KMS-11 (cell line): Measurements from ENCODE around the gene IGFBP4.

Experiments used
- H2AFZ ChIP-seq: fragments of 200-600 bp; sonication (generic); 2 replicates; pipeline ENCODE4 v1.6.1; 2016; ENCODE audit warnings: antibody characterized with exemption, mixed run types, low read depth
- H3K27ac ChIP-seq: fragments of 200-600 bp; sonication (generic); 2 replicates; pipeline ENCODE4 v1.6.1; 2016; ENCODE audit warnings: mild to moderate bottlenecking, mixed run types
- H3K27me3 ChIP-seq: fragments of 200-600 bp; sonication (generic); 2 replicates; pipeline ENCODE4 v1.6.1; 2017; ENCODE audit warnings: mild to moderate bottlenecking, low read depth, mixed run types, moderate library complexity; ENCODE audit not compliant: insufficient read depth
- H3K36me3 ChIP-seq: fragments of 200-600 bp; sonication (generic); 2 replicates; pipeline ENCODE4 v1.6.1; 2017; ENCODE audit warnings: mild to moderate bottlenecking, mixed run types; ENCODE audit not compliant: insufficient read depth
- H3K4me1 ChIP-seq: fragments of 200-600 bp; sonication (generic); 2 replicates; pipeline ENCODE4 v1.6.1; 2016; ENCODE audit warnings: mild to moderate bottlenecking, low read depth, mixed run types; ENCODE audit not compliant: poor library complexity, severe bottlenecking
- H3K4me2 ChIP-seq: fragments of 200-600 bp; sonication (generic); 2 replicates; pipeline ENCODE4 v1.7.0; 2016; ENCODE audit warnings: mild to moderate bottlenecking, mixed run types
- H3K4me3 ChIP-seq: fragments of 200-600 bp; sonication (generic); IDR thresholded peaks from 2 replicates; pipeline ENCODE4 v1.6.1; 2017; ENCODE audit warnings: low read depth, low read length, mixed read lengths; ENCODE audit not compliant: insufficient read depth
- H3K79me2 ChIP-seq: fragments of 200-600 bp; sonication (generic); 2 replicates; pipeline ENCODE4 v1.6.1; 2016; ENCODE audit warnings: low read depth, mixed run types; ENCODE audit not compliant: insufficient read depth
- H3K9ac ChIP-seq: fragments of 200-600 bp; sonication (generic); 2 replicates; pipeline ENCODE4 v1.6.1; 2016; ENCODE audit warnings: mild to moderate bottlenecking, mixed run types
- H4K20me1 ChIP-seq: fragments of 200-600 bp; sonication (generic); 2 replicates; pipeline ENCODE4 v1.6.1; 2016; ENCODE audit warnings: mild to moderate bottlenecking, mixed run types; ENCODE audit not compliant: insufficient read depth
- TF ChIP-seq, protein P1 (sequence below): fragments of 200-600 bp; sonication (generic); conservative IDR thresholded peaks from 2 replicates; pipeline ENCODE4 v1.6.1; 2017; ENCODE audit warnings: low read depth, mild to moderate bottlenecking, antibody characterized with exemption, low read length, moderate library complexity, mixed read lengths

The IGFBP4 gene

GRCh38 chr17:40447806-40448205 is 4.6 kb downstream of the IGFBP4 start:
- H4K20me1 ChIP-seq = no peaks in the 10 kb centered on the region
- H3K4me1 ChIP-seq = peaks cover 33% of the 10 kb centered on the region
- no peak overlapping the region for H3K4me2 ChIP-seq
- no peaks in the 10 kb centered on the region for H3K79me2 ChIP-seq
- no peak overlapping the region for H2AFZ ChIP-seq
- TF ChIP-seq, protein P1, sequence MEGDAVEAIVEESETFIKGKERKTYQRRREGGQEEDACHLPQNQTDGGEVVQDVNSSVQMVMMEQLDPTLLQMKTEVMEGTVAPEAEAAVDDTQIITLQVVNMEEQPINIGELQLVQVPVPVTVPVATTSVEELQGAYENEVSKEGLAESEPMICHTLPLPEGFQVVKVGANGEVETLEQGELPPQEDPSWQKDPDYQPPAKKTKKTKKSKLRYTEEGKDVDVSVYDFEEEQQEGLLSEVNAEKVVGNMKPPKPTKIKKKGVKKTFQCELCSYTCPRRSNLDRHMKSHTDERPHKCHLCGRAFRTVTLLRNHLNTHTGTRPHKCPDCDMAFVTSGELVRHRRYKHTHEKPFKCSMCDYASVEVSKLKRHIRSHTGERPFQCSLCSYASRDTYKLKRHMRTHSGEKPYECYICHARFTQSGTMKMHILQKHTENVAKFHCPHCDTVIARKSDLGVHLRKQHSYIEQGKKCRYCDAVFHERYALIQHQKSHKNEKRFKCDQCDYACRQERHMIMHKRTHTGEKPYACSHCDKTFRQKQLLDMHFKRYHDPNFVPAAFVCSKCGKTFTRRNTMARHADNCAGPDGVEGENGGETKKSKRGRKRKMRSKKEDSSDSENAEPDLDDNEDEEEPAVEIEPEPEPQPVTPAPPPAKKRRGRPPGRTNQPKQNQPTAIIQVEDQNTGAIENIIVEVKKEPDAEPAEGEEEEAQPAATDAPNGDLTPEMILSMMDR = no peak
- no peak overlapping the region for H3K4me3 ChIP-seq
- no peak overlapping the region for H3K27ac ChIP-seq
- no peak overlapping the region for H3K9ac ChIP-seq
- H3K27me3 ChIP-seq = peaks cover 69% of the 10 kb centered on the region
- no peaks in the 10 kb centered on the region for H3K36me3 ChIP-seq

- no peak overlapping the region for H2AFZ ChIP-seq
- TF ChIP-seq, protein P1 = no peak
- H3K27ac ChIP-seq = no peak overlapping the region
- peaks cover 69% of the 10 kb centered on the region for H3K27me3 ChIP-seq
- no peaks in the 10 kb centered on the region for H4K20me1 ChIP-seq
- no peak overlapping the region for H3K9ac ChIP-seq
- H3K4me2 ChIP-seq = no peak overlapping the region
- H3K36me3 ChIP-seq = no peaks in the 10 kb centered on the region
- peaks cover 29% of the 10 kb centered on the region for H3K4me1 ChIP-seq
- no peak overlapping the region for H3K4me3 ChIP-seq
- H3K79me2 ChIP-seq = no peaks in the 10 kb centered on the region
Measured at GRCh38 chr17:40448213-40448638, 5.0 kb downstream of the IGFBP4 start.

DNA sequence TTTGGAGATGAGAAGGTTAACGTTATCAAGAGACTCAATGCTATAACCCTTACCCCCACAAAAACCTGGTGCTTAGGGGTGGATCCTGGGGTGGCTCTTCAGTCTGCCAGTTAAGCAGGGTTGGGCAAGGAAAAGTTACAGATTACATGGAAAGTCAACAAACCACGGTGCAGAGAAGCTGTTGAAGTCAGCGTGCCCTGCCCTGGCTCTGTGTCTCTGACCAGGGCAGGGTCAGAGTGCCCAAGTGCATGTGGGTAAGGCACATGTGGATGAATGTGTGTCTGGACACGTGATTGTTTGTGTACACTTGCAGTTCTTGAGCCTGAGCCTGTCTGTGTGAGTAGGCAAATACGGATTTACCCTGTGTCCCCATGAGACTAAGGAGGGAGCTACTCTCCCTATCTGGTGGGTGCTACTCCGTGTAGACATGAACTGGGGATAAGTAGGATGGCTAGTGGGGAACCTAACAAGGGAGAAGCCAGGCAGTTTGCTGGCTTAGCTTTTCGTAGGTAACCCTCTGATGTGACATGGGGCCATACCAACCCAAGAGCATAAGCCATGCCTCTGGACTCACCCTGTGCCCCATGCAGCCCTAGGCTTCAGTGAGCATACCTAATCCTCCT is 5.5 kb downstream of the IGFBP4 start:
- Histone ChIP-seq H3K4me3 (no peak overlapping the region), H3K79me2 (no peaks in the 10 kb centered on the region), H2AFZ (no peak overlapping the region), H3K27ac (no peak overlapping the region), H4K20me1 (no peaks in the 10 kb centered on the region), H3K4me1 (peaks cover 29% of the 10 kb centered on the region), H3K36me3 (no peaks in the 10 kb centered on the region), H3K4me2 (no peak overlapping the region), H3K27me3 (peaks cover 69% of the 10 kb centered on the region), H3K9ac (no peak overlapping the region)
- TF ChIP-seq, protein P1 = no peak

- peaks cover 16% of the 10 kb centered on the region for H3K4me1 ChIP-seq
- H3K27ac ChIP-seq = no peak overlapping the region
- no peak overlapping the region for H2AFZ ChIP-seq
- peaks cover 72% of the 10 kb centered on the region for H3K27me3 ChIP-seq
- H3K4me3 ChIP-seq = no peak overlapping the region
- TF ChIP-seq, protein P1 = peak; percentile 83
- H3K79me2 ChIP-seq = no peaks in the 10 kb centered on the region
- H4K20me1 ChIP-seq = no peaks in the 10 kb centered on the region
- H3K9ac ChIP-seq = no peak overlapping the region
- no peak overlapping the region for H3K4me2 ChIP-seq
- H3K36me3 ChIP-seq = no peaks in the 10 kb centered on the region
Measured at GRCh38 chr17:40450175-40450574, 6.9 kb downstream of the IGFBP4 start.
